Neural progenitor cell (in vitro differentiated cells): ENCODE data around the gene DNER. TPM values are rescaled to one million over a fixed set of nuclear protein-coding genes. Genes with fewer than 3 reads are reported as not detected.

Source experiments
- DNase-seq: peaks from one replicate; pipeline ENCODE4 v3.0.0-alpha.2; 2016; ENCODE audit warnings: low spot score
- H2AFZ ChIP-seq: fragments of 200-600 bp; sonication (generic); replicated peaks from 2 replicates; pipeline ENCODE4 v1.6.1; 2016; ENCODE audit warnings: antibody characterized with exemption
- H3F3A ChIP-seq: fragments of 200-600 bp; sonication (generic); 2 replicates; pipeline ENCODE4 v1.6.1; 2016; ENCODE audit warnings: antibody characterized with exemption, low read depth
- H3K27ac ChIP-seq: fragments of 200-600 bp; sonication (generic); 2 replicates; pipeline ENCODE4 v1.5.1; 2016; ENCODE audit warnings: mild to moderate bottlenecking
- H3K27me3 ChIP-seq: fragments of 200-600 bp; sonication (generic); 2 replicates; pipeline ENCODE4 v1.6.1; 2016; ENCODE audit warnings: mild to moderate bottlenecking, moderate library complexity
- H3K36me3 ChIP-seq: fragments of 200-600 bp; sonication (generic); 2 replicates; pipeline ENCODE4 v1.5.1; 2016
- H3K4me1 ChIP-seq: fragments of 200-600 bp; sonication (generic); 2 replicates; pipeline ENCODE4 v1.6.1; 2016; ENCODE audit warnings: mixed run types
- H3K4me2 ChIP-seq: fragments of 200-600 bp; sonication (generic); 2 replicates; pipeline ENCODE4 v1.6.1; 2016
- H3K4me3 ChIP-seq: fragments of 200-600 bp; sonication (generic); 2 replicates; pipeline ENCODE4 v1.5.1; 2016
- H3K79me2 ChIP-seq: fragments of 200-600 bp; sonication (generic); 2 replicates; pipeline ENCODE4 v1.6.1; 2016; ENCODE audit warnings: low read depth
- H3K9ac ChIP-seq: fragments of 200-600 bp; sonication (generic); 2 replicates; pipeline ENCODE4 v1.6.1; 2016
- H3K9me3 ChIP-seq: fragments of 200-600 bp; sonication (generic); 2 replicates; pipeline ENCODE4 v1.5.1; 2016; ENCODE audit warnings: low read depth
- H4K20me1 ChIP-seq: fragments of 200-600 bp; sonication (generic); 2 replicates; pipeline ENCODE4 v1.6.1; 2016; ENCODE audit warnings: low read depth
- H3K27ac Mint-ChIP-seq: 3 replicates; pipeline ENCODE4 v1.8.0; 2021; ENCODE audit warnings: mixed read lengths
- H3K27me3 Mint-ChIP-seq: 2 replicates; pipeline ENCODE4 v1.8.0; 2022; ENCODE audit warnings: low read depth, mild to moderate bottlenecking, inconsistent platforms, moderate library complexity, mixed read lengths; ENCODE audit not compliant: insufficient read depth
- H3K36me3 Mint-ChIP-seq: 3 replicates; pipeline ENCODE4 v1.8.0; 2021; ENCODE audit warnings: mixed read lengths
- H3K4me1 Mint-ChIP-seq: 3 replicates; pipeline ENCODE4 v1.8.0; 2021; ENCODE audit warnings: mixed read lengths
- H3K4me3 Mint-ChIP-seq: 3 replicates; pipeline ENCODE4 v1.8.0; 2021; ENCODE audit warnings: mild to moderate bottlenecking, moderate library complexity, mixed read lengths
- H3K9me3 Mint-ChIP-seq: 3 replicates; pipeline ENCODE4 v1.8.0; 2020; ENCODE audit warnings: mixed read lengths
- CTCF ChIP-seq: fragments of 200-600 bp; sonication (generic); IDR thresholded peaks from 2 replicates; pipeline ENCODE4 v1.5.1; 2017; ENCODE audit warnings: antibody characterized with exemption, mild to moderate bottlenecking
- EZH2 ChIP-seq: fragments of 200-600 bp; sonication (generic); IDR thresholded peaks from 2 replicates; pipeline ENCODE4 v1.6.1; 2017; ENCODE audit warnings: antibody characterized with exemption, mild to moderate bottlenecking, moderate library complexity
- EZH2phosphoT487 ChIP-seq: fragments of 200-600 bp; sonication (generic); IDR thresholded peaks from 2 replicates; pipeline ENCODE4 v1.6.1; 2017; ENCODE audit warnings: antibody characterized with exemption
- total RNA-seq: library from RNA; depleted of rRNA; stranded (reverse); fragments of >200 nt; gene quantifications from 2 replicates; pipeline ENCODE4 v1.2.3, GENCODE V29; 2015; ENCODE audit warnings: low replicate concordance

The DNER gene
- total RNA-seq, 1 donor from 2014 or later: 0.97 TPM

GRCh38 chr2:229713371-229714079, 830 bp downstream of the DNER start:
- H3K27ac ChIP-seq: no peak overlapping the region
- Mint-ChIP-seq H3K36me3 (no peaks in the 10 kb centered on the region), H3K4me1 (peaks cover 19% of the 10 kb centered on the region), H3K27me3 (peaks cover 51% of the 10 kb centered on the region), H3K4me3 (peak overlapping the region; percentile 92), H3K27ac (no peak overlapping the region), H3K9me3 (peaks cover 5% of the 10 kb centered on the region)
- H3K4me3 ChIP-seq: peak overlapping the region; percentile 80
- peaks cover 4% of the 10 kb centered on the region for H3K4me1 ChIP-seq
- H2AFZ ChIP-seq: peak overlapping the region; percentile 64
- peaks cover 94% of the 10 kb centered on the region for H3K27me3 ChIP-seq
- H3K4me2 ChIP-seq: peak overlapping the region; percentile 88
- H3K9me3 ChIP-seq: no peaks in the 10 kb centered on the region
- peak; percentile 47 for TF ChIP-seq CTCF
- TF ChIP-seq EZH2: peak; percentile 86
- peak; percentile 67 for TF ChIP-seq EZH2phosphoT487
- no peak overlapping the region for H3K9ac ChIP-seq
- peak; percentile 78 for DNase-seq
- H4K20me1 ChIP-seq: peaks cover 39% of the 10 kb centered on the region
- no peaks in the 10 kb centered on the region for H3K36me3 ChIP-seq
- H3K79me2 ChIP-seq: no peaks in the 10 kb centered on the region
- peaks cover 15% of the 10 kb centered on the region for H3F3A ChIP-seq

- Histone ChIP-seq H3K9ac (no peak overlapping the region), H3F3A (peaks cover 15% of the 10 kb centered on the region), H2AFZ (no peak overlapping the region), H3K27ac (no peak overlapping the region), H3K4me3 (no peak overlapping the region), H3K4me2 (no peak overlapping the region), H3K4me1 (peaks cover 4% of the 10 kb centered on the region), H3K36me3 (no peaks in the 10 kb centered on the region), H3K27me3 (peaks cover 80% of the 10 kb centered on the region), H3K79me2 (no peaks in the 10 kb centered on the region), H3K9me3 (no peaks in the 10 kb centered on the region), H4K20me1 (peaks cover 39% of the 10 kb centered on the region)
- no peak for TF ChIP-seq EZH2phosphoT487
- peak; percentile 19 for TF ChIP-seq CTCF
- no peaks in the 10 kb centered on the region for H3K36me3 Mint-ChIP-seq
- H3K4me1 Mint-ChIP-seq: peaks cover 19% of the 10 kb centered on the region
- peaks cover 5% of the 10 kb centered on the region for H3K9me3 Mint-ChIP-seq
- no peak for DNase-seq
- peak overlapping the region; percentile 92 for H3K4me3 Mint-ChIP-seq
- peaks cover 44% of the 10 kb centered on the region for H3K27me3 Mint-ChIP-seq
- no peak overlapping the region for H3K27ac Mint-ChIP-seq
Measured at GRCh38 chr2:229712136-229712535, 2.2 kb downstream of the DNER start.

GRCh38 chr2:229708335-229708734, 6.0 kb downstream of the DNER start:
- Mint-ChIP-seq H3K36me3 (no peaks in the 10 kb centered on the region), H3K9me3 (peaks cover 5% of the 10 kb centered on the region), H3K4me1 (peaks cover 9% of the 10 kb centered on the region), H3K4me3 (no peak overlapping the region), H3K27me3 (peaks cover 36% of the 10 kb centered on the region), H3K27ac (no peak overlapping the region)
- Histone ChIP-seq H3K9ac (no peak overlapping the region), H2AFZ (no peak overlapping the region), H3K4me2 (no peak overlapping the region), H3F3A (no peaks in the 10 kb centered on the region), H4K20me1 (peaks cover 15% of the 10 kb centered on the region), H3K79me2 (no peaks in the 10 kb centered on the region), H3K9me3 (no peaks in the 10 kb centered on the region), H3K27ac (no peak overlapping the region), H3K4me1 (no peaks in the 10 kb centered on the region), H3K4me3 (no peak overlapping the region), H3K27me3 (peaks cover 43% of the 10 kb centered on the region), H3K36me3 (no peaks in the 10 kb centered on the region)
- TF ChIP-seq CTCF (no peak), EZH2 (no peak), EZH2phosphoT487 (no peak)
- DNase-seq: no peak
